Parathyroid adenoma (tissue), 2 donors: ENCODE measurements around the gene EEFSEC.

Experiments
- H2AFZ ChIP-seq: fragments of 300-600 bp; sonication (generic); one replicate; pipeline ENCODE4 v1.7.0; 2017; ENCODE audit warnings: antibody characterized with exemption, mild to moderate bottlenecking
- H3K27ac ChIP-seq: fragments of 300-600 bp; sonication (generic); one replicate; pipeline ENCODE4 v1.7.0; 2017
- H3K27me3 ChIP-seq: fragments of 300-600 bp; sonication (generic); one replicate; pipeline ENCODE4 v1.7.0; 2017; ENCODE audit warnings: low read length; ENCODE audit not compliant: control insufficient read depth, insufficient read depth
- H3K36me3 ChIP-seq: fragments of 300-600 bp; sonication (generic); one replicate; pipeline ENCODE4 v1.7.0; 2017; ENCODE audit warnings: low read length; ENCODE audit not compliant: control insufficient read depth, insufficient read depth
- H3K4me1 ChIP-seq: fragments of 300-600 bp; sonication (generic); one replicate; pipeline ENCODE4 v1.7.0; 2017; ENCODE audit warnings: control low read depth
- H3K4me2 ChIP-seq: fragments of 300-600 bp; sonication (generic); one replicate; pipeline ENCODE4 v1.7.0; 2017; ENCODE audit warnings: low read length
- H3K4me3 ChIP-seq: fragments of 300-600 bp; sonication (generic); one replicate; pipeline ENCODE4 v1.7.0; 2017; ENCODE audit warnings: low read depth, low read length
- H3K79me2 ChIP-seq: fragments of 300-600 bp; sonication (generic); one replicate; pipeline ENCODE4 v1.7.0; 2017; ENCODE audit warnings: control low read depth
- H3K9ac ChIP-seq: fragments of 300-600 bp; sonication (generic); one replicate; pipeline ENCODE4 v1.7.0; 2017; ENCODE audit warnings: mild to moderate bottlenecking
- H3K9me3 ChIP-seq: fragments of 300-600 bp; sonication (generic); one replicate; pipeline ENCODE4 v1.7.0; 2017; ENCODE audit warnings: low read length; ENCODE audit not compliant: control insufficient read depth
- TF ChIP-seq, protein P1 (sequence below): fragments of 300-600 bp; sonication (generic); IDR thresholded peaks from one replicate; pipeline ENCODE4 v1.7.0; 2017; ENCODE audit warnings: antibody characterized with exemption, mild to moderate bottlenecking
- donor health status: primary hyperparathyroidism.

EEFSEC gene

GRCh38 chr3:128318275-128318941, 165.1 kb downstream of the EEFSEC start:
- Histone ChIP-seq H3K4me2 (no peak overlapping the region), H3K27ac (no peak overlapping the region), H3K9me3 (no peaks in the 10 kb centered on the region), H3K4me3 (no peak overlapping the region), H3K4me1 (no peaks in the 10 kb centered on the region), H2AFZ (no peak overlapping the region), H3K27me3 (no peaks in the 10 kb centered on the region), H3K79me2 (peaks cover 2% of the 10 kb centered on the region), H3K36me3 (no peaks in the 10 kb centered on the region), H3K9ac (no peak overlapping the region)
- TF ChIP-seq, protein P1, sequence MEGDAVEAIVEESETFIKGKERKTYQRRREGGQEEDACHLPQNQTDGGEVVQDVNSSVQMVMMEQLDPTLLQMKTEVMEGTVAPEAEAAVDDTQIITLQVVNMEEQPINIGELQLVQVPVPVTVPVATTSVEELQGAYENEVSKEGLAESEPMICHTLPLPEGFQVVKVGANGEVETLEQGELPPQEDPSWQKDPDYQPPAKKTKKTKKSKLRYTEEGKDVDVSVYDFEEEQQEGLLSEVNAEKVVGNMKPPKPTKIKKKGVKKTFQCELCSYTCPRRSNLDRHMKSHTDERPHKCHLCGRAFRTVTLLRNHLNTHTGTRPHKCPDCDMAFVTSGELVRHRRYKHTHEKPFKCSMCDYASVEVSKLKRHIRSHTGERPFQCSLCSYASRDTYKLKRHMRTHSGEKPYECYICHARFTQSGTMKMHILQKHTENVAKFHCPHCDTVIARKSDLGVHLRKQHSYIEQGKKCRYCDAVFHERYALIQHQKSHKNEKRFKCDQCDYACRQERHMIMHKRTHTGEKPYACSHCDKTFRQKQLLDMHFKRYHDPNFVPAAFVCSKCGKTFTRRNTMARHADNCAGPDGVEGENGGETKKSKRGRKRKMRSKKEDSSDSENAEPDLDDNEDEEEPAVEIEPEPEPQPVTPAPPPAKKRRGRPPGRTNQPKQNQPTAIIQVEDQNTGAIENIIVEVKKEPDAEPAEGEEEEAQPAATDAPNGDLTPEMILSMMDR: no peak

GRCh38 chr3:128319107-128319506, 165.8 kb downstream of the EEFSEC start:
- Histone ChIP-seq H3K9ac (no peak overlapping the region), H3K4me1 (no peaks in the 10 kb centered on the region), H3K36me3 (no peaks in the 10 kb centered on the region), H3K4me2 (no peak overlapping the region), H3K79me2 (no peaks in the 10 kb centered on the region), H3K9me3 (no peaks in the 10 kb centered on the region), H3K27ac (no peak overlapping the region), H3K27me3 (no peaks in the 10 kb centered on the region), H2AFZ (no peak overlapping the region), H3K4me3 (no peak overlapping the region)
- TF ChIP-seq, protein P1: no peak

GRCh38 chr3:128319741-128320141, 166.5 kb downstream of the EEFSEC start:
- no peak overlapping the region for H2AFZ ChIP-seq
- TF ChIP-seq, protein P1: no peak
- H3K27ac ChIP-seq: no peak overlapping the region
- no peak overlapping the region for H3K4me3 ChIP-seq
- no peak overlapping the region for H3K4me2 ChIP-seq
- no peak overlapping the region for H3K9ac ChIP-seq
- H3K79me2 ChIP-seq: no peaks in the 10 kb centered on the region
- no peaks in the 10 kb centered on the region for H3K36me3 ChIP-seq
- H3K27me3 ChIP-seq: no peaks in the 10 kb centered on the region
- no peaks in the 10 kb centered on the region for H3K4me1 ChIP-seq
- no peaks in the 10 kb centered on the region for H3K9me3 ChIP-seq

GRCh38 chr3:128320551-128321340, 167.5 kb downstream of the EEFSEC start:
- Histone ChIP-seq H3K4me3 (no peak overlapping the region), H3K27me3 (no peaks in the 10 kb centered on the region), H3K36me3 (no peaks in the 10 kb centered on the region), H3K4me1 (no peaks in the 10 kb centered on the region), H3K9me3 (no peaks in the 10 kb centered on the region), H3K27ac (no peak overlapping the region), H2AFZ (no peak overlapping the region), H3K4me2 (no peak overlapping the region), H3K79me2 (no peaks in the 10 kb centered on the region), H3K9ac (no peak overlapping the region)
- TF ChIP-seq, protein P1: no peak
